Endothelial cell of umbilical vein (primary cell): ENCODE results near the gene CTNND2. TPM values are rescaled to one million over a fixed set of nuclear protein-coding genes. Genes with fewer than 3 reads are reported as not detected.

Source experiments
- BruUV-seq: library from RNA; stranded (reverse); fragments of 400-500 nt; replicated peaks from 2 replicates; lab custom pipeline; 2021; lab: Mats Ljungman, UMichigan
- CTCF ChIA-PET: fragments of 300-600, 350-600 bp; sonication (Branson Sonifier 250); formaldehyde crosslinking; loops from one replicate; lab custom pipeline; 2021; ENCODE audit warnings: antibody characterized with exemption, inconsistent platforms; lab: Charles Lee
- POLR2A ChIA-PET: fragments of 300-600, 350-600 bp; sonication (Branson Sonifier 250); formaldehyde crosslinking; loops from one replicate; lab custom pipeline; 2021; ENCODE audit warnings: antibody characterized with exemption, inconsistent platforms; lab: Charles Lee
- DNase-seq: peaks from one replicate; pipeline ENCODE4 v3.0.0-alpha.2; 2011; ENCODE audit warnings: low read depth, low spot score
- FAIRE-seq: peaks from 2 replicates; lab custom pipeline; 2011; peaks lifted over from hg19 to GRCh38; lab: Jason Lieb, UNC
- H2AFZ ChIP-seq: 2 replicates; pipeline ENCODE4 v1.6.0; 2012; ENCODE audit warnings: low read depth, low read length, control low read depth, inconsistent platforms
- H3K27ac ChIP-seq: 2 replicates; pipeline ENCODE4 v1.5.1; 2011; ENCODE audit warnings: low read depth, mild to moderate bottlenecking, control low read depth, low read length, moderate library complexity; ENCODE audit not compliant: insufficient read depth
- H3K27me3 ChIP-seq, 2 experiments: 2 replicates each; pipeline versions ENCODE4 v1.6.0 to v1.6.1; 2011; ENCODE audit warnings: low read length in 2 of 2, mixed read lengths in 1 of 2; ENCODE audit not compliant: control insufficient read depth in 2 of 2, insufficient read depth in 2 of 2
- H3K36me3 ChIP-seq, 2 experiments: 2 replicates in 1 of 2; 3 replicates in 1 of 2; pipeline ENCODE4 v1.5.1; 2011; ENCODE audit warnings: low read length in 2 of 2, mild to moderate bottlenecking in 1 of 2, moderate library complexity in 1 of 2; ENCODE audit not compliant: control insufficient read depth in 2 of 2, insufficient read depth in 2 of 2; ENCODE audit errors: extremely low read depth in 1 of 2
- H3K4me1 ChIP-seq: 3 replicates; pipeline ENCODE4 v1.5.1; 2011; ENCODE audit warnings: mild to moderate bottlenecking, low read length; ENCODE audit not compliant: control insufficient read depth, insufficient read depth; ENCODE audit errors: extremely low read depth
- H3K4me2 ChIP-seq: 2 replicates; pipeline ENCODE4 v1.6.1; 2011; ENCODE audit warnings: low read length, control low read depth, mixed read lengths; ENCODE audit not compliant: insufficient read depth
- H3K4me3 ChIP-seq, 3 experiments: fragments of 200-600 bp in 1 of 3; sonication (generic), shearing (Covaris generic) in 1 of 3; replicated peaks in 1 of 3; 2 replicates each; pipeline ENCODE4 v1.5.1; 2011 to 2016; ENCODE audit warnings: control low read depth in 3 of 3, low read length in 3 of 3, mild to moderate bottlenecking in 2 of 3, inconsistent platforms in 1 of 3, low read depth in 1 of 3, moderate library complexity in 1 of 3; ENCODE audit not compliant: insufficient read depth in 1 of 3
- H3K79me2 ChIP-seq: 2 replicates; pipeline ENCODE4 v1.6.0; 2012; ENCODE audit warnings: low read length, inconsistent platforms; ENCODE audit not compliant: control insufficient read depth, insufficient read depth
- H3K9ac ChIP-seq: replicated peaks from 2 replicates; pipeline ENCODE3; 2011; ENCODE audit warnings: low read length, control low read depth; ENCODE audit not compliant: insufficient read depth; ENCODE audit errors: extremely low read depth
- H3K9me1 ChIP-seq: replicated peaks from 3 replicates; pipeline ENCODE4 v1.6.0; 2011; ENCODE audit warnings: mild to moderate bottlenecking, low read length; ENCODE audit not compliant: control insufficient read depth, insufficient read depth; ENCODE audit errors: extremely low read depth
- H3K9me3 ChIP-seq: replicated peaks from 2 replicates; pipeline ENCODE4 v1.5.1; 2012; ENCODE audit warnings: low read length, inconsistent platforms; ENCODE audit not compliant: control insufficient read depth, insufficient read depth
- H4K20me1 ChIP-seq: replicated peaks from 2 replicates; pipeline ENCODE3; 2011; ENCODE audit warnings: mild to moderate bottlenecking, low read length; ENCODE audit not compliant: control insufficient read depth, insufficient read depth; ENCODE audit errors: extremely low read depth
- EZH2 ChIP-seq: IDR thresholded peaks from 2 replicates; pipeline ENCODE4 v1.6.1; 2012; ENCODE audit warnings: borderline replicate concordance, low read depth, mild to moderate bottlenecking, moderate library complexity, low read length, inconsistent platforms; ENCODE audit not compliant: severe bottlenecking
- FOS ChIP-seq: IDR thresholded peaks from 2 replicates; pipeline ENCODE4 v1.6.1; 2011; ENCODE audit warnings: mild to moderate bottlenecking, low read length, moderate library complexity, borderline replicate concordance; ENCODE audit not compliant: insufficient read depth
- GATA2 ChIP-seq: IDR thresholded peaks from 2 replicates; pipeline ENCODE4 v1.7.0; 2011; ENCODE audit warnings: low read depth, mild to moderate bottlenecking, moderate library complexity, mixed read lengths, low read length; ENCODE audit not compliant: insufficient read length, insufficient read depth
- JUN ChIP-seq: IDR thresholded peaks from 2 replicates; pipeline ENCODE4 v1.6.1; 2011; ENCODE audit warnings: borderline replicate concordance, low read depth; ENCODE audit not compliant: insufficient read length, insufficient read depth
- MYC ChIP-seq: IDR thresholded peaks from one replicate; pipeline ENCODE4 v1.6.1; 2011; ENCODE audit warnings: mild to moderate bottlenecking, low read depth, low read length
- POLR2A ChIP-seq: IDR thresholded peaks from 2 replicates; pipeline ENCODE4 v1.6.1; 2012; ENCODE audit warnings: low read depth, mild to moderate bottlenecking, control low read depth, low read length
- POLR2AphosphoS5 ChIP-seq: IDR thresholded peaks from 2 replicates; pipeline ENCODE4 v1.6.1; 2012; ENCODE audit warnings: low read depth, mild to moderate bottlenecking, control low read depth, low read length, moderate library complexity; ENCODE audit not compliant: insufficient read depth
- dilution Hi-C: fragments of 300-500 bp; cut with MboI; formaldehyde crosslinking; loops from one replicate; pipeline ENCODE4 v1.15.0; 2019; ENCODE audit warnings: low sequenced_read_pairs; ENCODE audit not compliant: extremely low pct_ligation_motif_present
- intact Hi-C: fragments of 100-400 bp; cut with micrococcal nuclease; formaldehyde crosslinking; loops from one replicate; pipeline ENCODE4 v1.10.0; 2022
- polyA plus RNA-seq, 4 experiments: library from polyadenylated mRNA; depleted of rRNA in 3 of 4; stranded (reverse) in 3 of 4; unstranded in 1 of 4; fragments of >200 nt; gene quantifications; 2 replicates each; pipeline versions ENCODE4 v1.2.1 to v1.2.3, GENCODE V29; 2011 to 2012; ENCODE audit warnings: missing spikeins in 1 of 4
- total RNA-seq: library from RNA; stranded (reverse); gene quantifications from 2 replicates; pipeline ENCODE4 v1.2.3, GENCODE V29; 2021
- TF ChIP-seq, protein P1 (sequence below): IDR thresholded peaks from 2 replicates; pipeline ENCODE4 v1.6.1; 2011; ENCODE audit not compliant: insufficient read depth, insufficient read length
- TF ChIP-seq, protein P2 (sequence below), 2 donors: IDR thresholded peaks; 1 replicate in 1 of 2; 2 replicates in 1 of 2; pipeline ENCODE4 v1.5.1; 2011; ENCODE audit warnings: low read length in 2 of 2, mild to moderate bottlenecking in 2 of 2, moderate library complexity in 2 of 2, control low read depth in 1 of 2, inconsistent platforms in 1 of 2, low read depth in 1 of 2; ENCODE audit not compliant: insufficient read depth in 1 of 2; ENCODE audit errors: extremely low read depth in 1 of 2

The CTNND2 gene
- total and polyA plus RNA-seq, 2 donors (not counting 3 experiments of a cell fraction or from before 2014, with no cell fraction given), result not detected

DNA sequence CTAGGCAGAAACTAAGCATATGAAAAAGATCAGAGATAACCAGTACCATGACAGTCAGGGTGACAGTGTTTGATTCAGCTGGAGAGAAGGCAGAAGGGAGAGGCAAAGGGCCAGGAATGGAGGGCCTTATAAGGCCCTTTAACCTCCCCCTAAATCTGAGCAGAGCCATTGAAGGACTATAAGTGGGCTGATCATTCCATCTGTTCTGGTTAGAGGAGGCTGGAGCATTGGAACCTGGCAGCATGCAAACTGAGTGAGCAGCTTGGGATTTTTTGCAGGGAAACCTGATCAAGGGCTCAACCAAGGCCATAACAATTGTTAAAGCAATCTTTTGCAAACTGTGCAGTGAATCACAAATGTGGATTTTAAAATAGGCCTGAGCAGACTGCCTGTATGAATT, 968.7 kb downstream of the CTNND2 start:
- Histone ChIP-seq H2AFZ (no peak overlapping the region), H3K4me1 (no peaks in the 10 kb centered on the region), H3K9ac (no peak overlapping the region), H3K9me3 (no peaks in the 10 kb centered on the region), H4K20me1 (no peaks in the 10 kb centered on the region), H3K79me2 (no peaks in the 10 kb centered on the region), H3K4me2 (no peak overlapping the region), H3K27ac (no peak overlapping the region), H3K27me3 (no peaks in the 10 kb centered on the region), H3K9me1 (no peaks in the 10 kb centered on the region), H3K36me3 (no peaks in the 10 kb centered on the region), H3K4me3 (no peak overlapping the region)
- no peak for TF ChIP-seq EZH2
- no peak for TF ChIP-seq POLR2AphosphoS5
- TF ChIP-seq GATA2, result no peak
- TF ChIP-seq FOS, result no peak
- TF ChIP-seq, protein P1, sequence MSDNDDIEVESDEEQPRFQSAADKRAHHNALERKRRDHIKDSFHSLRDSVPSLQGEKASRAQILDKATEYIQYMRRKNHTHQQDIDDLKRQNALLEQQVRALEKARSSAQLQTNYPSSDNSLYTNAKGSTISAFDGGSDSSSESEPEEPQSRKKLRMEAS, result no peak
- TF ChIP-seq, protein P2, sequence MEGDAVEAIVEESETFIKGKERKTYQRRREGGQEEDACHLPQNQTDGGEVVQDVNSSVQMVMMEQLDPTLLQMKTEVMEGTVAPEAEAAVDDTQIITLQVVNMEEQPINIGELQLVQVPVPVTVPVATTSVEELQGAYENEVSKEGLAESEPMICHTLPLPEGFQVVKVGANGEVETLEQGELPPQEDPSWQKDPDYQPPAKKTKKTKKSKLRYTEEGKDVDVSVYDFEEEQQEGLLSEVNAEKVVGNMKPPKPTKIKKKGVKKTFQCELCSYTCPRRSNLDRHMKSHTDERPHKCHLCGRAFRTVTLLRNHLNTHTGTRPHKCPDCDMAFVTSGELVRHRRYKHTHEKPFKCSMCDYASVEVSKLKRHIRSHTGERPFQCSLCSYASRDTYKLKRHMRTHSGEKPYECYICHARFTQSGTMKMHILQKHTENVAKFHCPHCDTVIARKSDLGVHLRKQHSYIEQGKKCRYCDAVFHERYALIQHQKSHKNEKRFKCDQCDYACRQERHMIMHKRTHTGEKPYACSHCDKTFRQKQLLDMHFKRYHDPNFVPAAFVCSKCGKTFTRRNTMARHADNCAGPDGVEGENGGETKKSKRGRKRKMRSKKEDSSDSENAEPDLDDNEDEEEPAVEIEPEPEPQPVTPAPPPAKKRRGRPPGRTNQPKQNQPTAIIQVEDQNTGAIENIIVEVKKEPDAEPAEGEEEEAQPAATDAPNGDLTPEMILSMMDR (IDR thresholded peaks at IDR 0.05; ENCODE audit: extremely low read depth in 1 of 2, insufficient read depth in 1 of 2, low read depth in 1 of 2, low read length in 2 of 2), result no peak
- no peak for TF ChIP-seq MYC
- no peak for TF ChIP-seq POLR2A
- no peak for TF ChIP-seq JUN
- DNase-seq (no peak), FAIRE-seq (no peak)
- dilution Hi-C loops, result no loop called here
- POLR2A ChIA-PET, result no interaction called here
- intact Hi-C loops, result no loop called here
- CTCF ChIA-PET, result no interaction called here
- no TSS peak for BruUV-seq
